ENCODE measurements around the gene FNBP1L. TPM values are rescaled to one million over a fixed set of nuclear protein-coding genes. Genes with fewer than 3 reads are reported as not detected.

Gene FNBP1L
- total and polyA plus RNA-seq, 9 of the 15 experiments (the other 6 are each of a cell fraction or from before 2014, with no cell fraction given), result 1.4 to 6.9 (median 5.9) TPM

GRCh38 chr1:93575621-93576284 is 127.8 kb downstream of the FNBP1L start (continued):
- TF ChIP-seq TAF7 (tag; IDR thresholded peaks at IDR 0.05) (no peak), THAP7 (CRISPR knock-in tag; IDR thresholded peaks at IDR 0.05) (no peak)

GRCh38 chr1:93576346-93576745 is 128.4 kb downstream of the FNBP1L start:
- DNase-seq (ENCODE audit: extremely low read depth in 1 of 4, low spot score in 3 of 4) (no peak), FAIRE-seq (no peak), ATAC-seq (no peak)
- Histone ChIP-seq H3K9ac (ENCODE audit: insufficient read depth in 1 of 2, low read depth in 2 of 2, low read length in 2 of 2) (no peak overlapping the region), H3K9me1 (ENCODE audit: control insufficient read depth, insufficient read depth, low read length) (no peaks in the 10 kb centered on the region), H3K9me3 (replicated peaks; ENCODE audit: control insufficient read depth, insufficient read depth, low read depth, low read length) (no peaks in the 10 kb centered on the region), H2AFZ (ENCODE audit: low read depth, low read length) (0 out of 2 replicates have a peak overlapping the region, but pooled peaks have one; percentile 1), H3K27ac (ENCODE audit: extremely low read depth, low read depth, low read length) (no peak overlapping the region), H3K4me2 (ENCODE audit: insufficient read depth, low read length) (no peak overlapping the region), H3K27me3 (ENCODE audit: control insufficient read depth in 2 of 2, insufficient read depth in 2 of 2, low read length in 2 of 2) (no peaks in the 10 kb centered on the region; a peak in 1 of 5 replicates), H4K20me1 (replicated peaks; ENCODE audit: control insufficient read depth, insufficient read depth, low read length) (no peaks in the 10 kb centered on the region), H3K36me3 (ENCODE audit: control insufficient read depth, insufficient read depth, low read length) (no peaks in the 10 kb centered on the region), H3K79me2 (ENCODE audit: control insufficient read depth, insufficient read depth, low read length) (no peaks in the 10 kb centered on the region), H3K4me1 (replicated peaks in 1 of 2; ENCODE audit: control insufficient read depth in 2 of 2, insufficient read depth in 2 of 2, low read length in 2 of 2) (no peaks in the 10 kb centered on the region), H3K4me3 (no peak overlapping the region)
- CTCF ChIA-PET (ENCODE audit: low intra/inter-chr PET ratio), result no interaction called here
- in situ Hi-C loops (cut with MboI) (no loop called here), intact Hi-C loops (cut with micrococcal nuclease) (no loop called here)
- BruUV-seq (replicated peaks), result no TSS peak
- WGBS (ENCODE audit: insufficient coverage, low coverage, missing lambda C conversion rate), result 50% methylated on average over 9 of the region's 9 CpGs
- no peak for TF ChIP-seq ZNF274 (IDR thresholded peaks at IDR 0.05; ENCODE audit: borderline replicate concordance, low read depth, low read length)
- POLR2A ChIA-PET, result interaction anchor here (0.8 to 3.0 kb wide), 3 partner anchors 9 to 333 kb away, joined by 3 to 14 read pairs (median 3); partner anchors contain the start of gene GCLM
